GM12864 (cell line): ENCODE measurements around the gene TRAPPC12.

Experiments
- DNase-seq: peaks from one replicate; pipeline ENCODE4 v3.0.0-alpha.2; 2011; ENCODE audit warnings: low read depth
- H3K4me3 ChIP-seq: 2 replicates; pipeline ENCODE4 v1.5.1; 2011; ENCODE audit warnings: mild to moderate bottlenecking, low read depth, low read length, control low read depth
- CTCF ChIP-seq: IDR thresholded peaks from 2 replicates; pipeline ENCODE4 v1.5.1; 2011; ENCODE audit warnings: low read depth, mild to moderate bottlenecking, moderate library complexity, low read length, control low read depth, inconsistent platforms; ENCODE audit errors: missing control alignments

TRAPPC12 gene

GRCh38 chr2:3470166-3470651 lies 90.7 kb downstream of the TRAPPC12 start:
- no peak overlapping the region for H3K4me3 ChIP-seq
- DNase-seq, result no peak
- no peak for TF ChIP-seq CTCF

- H3K4me3 ChIP-seq, result no peak overlapping the region
- TF ChIP-seq CTCF, result no peak
- DNase-seq, result no peak
Measured at GRCh38 chr2:3470856-3471737, 91.6 kb downstream of the TRAPPC12 start.

GRCh38 chr2:3472296-3472695 lies 92.8 kb downstream of the TRAPPC12 start:
- TF ChIP-seq CTCF, result no peak
- H3K4me3 ChIP-seq, result no peak overlapping the region
- no peak for DNase-seq

GRCh38 chr2:3472966-3473365 lies 93.5 kb downstream of the TRAPPC12 start:
- DNase-seq, result no peak
- no peak for TF ChIP-seq CTCF
- no peak overlapping the region for H3K4me3 ChIP-seq

- DNase-seq, result no peak
- H3K4me3 ChIP-seq, result no peak overlapping the region
- no peak for TF ChIP-seq CTCF
Measured at GRCh38 chr2:3475771-3476170, 96.3 kb downstream of the TRAPPC12 start.

- DNase-seq, result no peak
- no peak overlapping the region for H3K4me3 ChIP-seq
- TF ChIP-seq CTCF, result no peak
Measured at GRCh38 chr2:3476321-3476984, 97.0 kb downstream of the TRAPPC12 start.
